Gastroesophageal sphincter (tissue), 4 donors: ENCODE results near the gene AFAP1. TPM values are rescaled to one million over a fixed set of nuclear protein-coding genes. Genes with fewer than 3 reads are reported as not detected.

Experiments used
- ATAC-seq: fragments of 150-250 bp; one replicate; pipeline ENCODE4 v1.9.1; 2016; ENCODE audit warnings: mild to moderate bottlenecking, moderate library complexity
- H3K27ac ChIP-seq, 4 donors: fragments of 200-600 bp; sonication (generic) in 3 of 4; 1 replicate in 3 of 4; 2 replicates in 1 of 4; pipeline ENCODE4 v1.5.1; 2016 to 2019
- H3K27me3 ChIP-seq: fragments of 200-600 bp; sonication (generic); one replicate; pipeline ENCODE4 v1.5.1; 2019
- H3K36me3 ChIP-seq, 2 donors: fragments of 200-600 bp; sonication (generic); one replicate each; pipeline ENCODE4 v1.5.1; 2019; ENCODE audit warnings: control low read depth in 1 of 2
- H3K4me1 ChIP-seq, 3 donors: fragments of 200-600 bp; sonication (generic); 1 replicate in 2 of 3; 2 replicates in 1 of 3; pipeline ENCODE4 v1.5.1; 2016 to 2019; ENCODE audit warnings: control low read depth in 2 of 3
- H3K4me3 ChIP-seq, 2 donors: fragments of 200-600 bp; sonication (generic); one replicate each; pipeline ENCODE4 v1.5.1; 2019; ENCODE audit warnings: mild to moderate bottlenecking in 1 of 2, moderate library complexity in 1 of 2
- H3K9me3 ChIP-seq, 3 donors: fragments of 200-600 bp; sonication (generic); one replicate each; pipeline ENCODE4 v1.5.1; 2017 to 2019; ENCODE audit warnings: control low read depth in 2 of 3
- CTCF ChIP-seq, 4 experiments: fragments of 200-600 bp in 2 of 4; fragments of 450-650 bp in 2 of 4; sonication (generic) in 1 of 4; IDR thresholded peaks; one replicate each; pipeline ENCODE4 v1.5.1; 2017 to 2019; ENCODE audit warnings: antibody characterized with exemption in 4 of 4, mild to moderate bottlenecking in 2 of 4, moderate library complexity in 2 of 4
- EP300 ChIP-seq: sonication (generic); formaldehyde crosslinking; IDR thresholded peaks from one replicate; pipeline ENCODE4 v1.6.1; 2017; ENCODE audit warnings: antibody characterized with exemption, mild to moderate bottlenecking
- POLR2A ChIP-seq, 2 donors: fragments of 450-650 bp; IDR thresholded peaks; one replicate each; pipeline ENCODE4 v1.6.1; 2017; ENCODE audit warnings: antibody characterized with exemption in 2 of 2, mild to moderate bottlenecking in 2 of 2, moderate library complexity in 1 of 2
- POLR2AphosphoS5 ChIP-seq: sonication (generic); formaldehyde crosslinking; IDR thresholded peaks from one replicate; pipeline ENCODE4 v1.6.1; 2017; ENCODE audit warnings: antibody characterized with exemption
- WGBS, 2 donors: methylation state at CpG; one replicate each; pipeline ENCODE4 v1.1.5; 2018; ENCODE audit warnings: low coverage in 1 of 2; 5-methylcytosine and 5-hydroxymethylcytosine counted together
- total RNA-seq, 4 donors: library from RNA; depleted of rRNA; stranded (reverse); fragments of >200 nt; gene quantifications; one replicate each; pipeline ENCODE4 v1.1.0, GENCODE V29; 2016

Gene AFAP1
- total RNA-seq, 4 donors from 2014 or later, result 32.0 to 79.7 (median 48.1) TPM

GRCh38 chr4:7754565-7755262 lies 184.9 kb downstream of the AFAP1 start:
- Histone ChIP-seq H3K36me3 (peaks cover 0 to 1% of the 10 kb centered on the region in 2 donors), H3K27ac (no peak overlapping the region), H3K4me3 (no peak overlapping the region), H3K4me1 (peaks cover 0 to 40% (median 6%) of the 10 kb centered on the region in 3 donors), H3K9me3 (no peaks in the 10 kb centered on the region), H3K27me3 (no peaks in the 10 kb centered on the region)
- WGBS, 2 donors, result 89 to 100% methylated on average over 2 to 19 of the region's 21 CpGs
- no peak for ATAC-seq
- no peak for TF ChIP-seq POLR2A (IDR thresholded peaks at IDR 0.05)

GRCh38 chr4:7753931-7754465 lies 185.7 kb downstream of the AFAP1 start:
- H3K9me3 ChIP-seq, result no peaks in the 10 kb centered on the region
- 85% methylated on average over 6 to 13 of the region's 15 CpGs for WGBS, 2 donors
- peaks cover 0 to 39% (median 6%) of the 10 kb centered on the region in 3 donors for H3K4me1 ChIP-seq
- no peak overlapping the region for H3K4me3 ChIP-seq
- H3K36me3 ChIP-seq, result no peaks in the 10 kb centered on the region
- TF ChIP-seq CTCF (IDR thresholded peaks at IDR 0.05), result no peak
- TF ChIP-seq EP300, result no peak
- TF ChIP-seq POLR2AphosphoS5, result no peak
- no peak for TF ChIP-seq POLR2A (IDR thresholded peaks at IDR 0.05)
- H3K27ac ChIP-seq, result no peak overlapping the region
- no peak for ATAC-seq
- no peaks in the 10 kb centered on the region for H3K27me3 ChIP-seq

- H3K36me3 ChIP-seq, result no peaks in the 10 kb centered on the region
- H3K9me3 ChIP-seq, result no peaks in the 10 kb centered on the region
- peak overlapping the region in 1 of 4 donors; percentile 8 for H3K27ac ChIP-seq
- whole genome bisulfite sequencing, 2 donors, result 64% methylated on average over 12 of the region's 15 CpGs; no CpG with 5 or more reads in 1 of the 2 donors
- no peak for ATAC-seq
- H3K4me3 ChIP-seq, result no peak overlapping the region
- peaks cover 0 to 34% (median 6%) of the 10 kb centered on the region in 3 donors for H3K4me1 ChIP-seq
- no peak for TF ChIP-seq EP300
- H3K27me3 ChIP-seq, result no peaks in the 10 kb centered on the region
Measured at GRCh38 chr4:7753271-7753670, 186.4 kb downstream of the AFAP1 start.

- ATAC-seq, result no peak
- Histone ChIP-seq H3K27me3 (no peaks in the 10 kb centered on the region), H3K4me3 (no peak overlapping the region), H3K4me1 (peaks cover 0 to 28% (median 3%) of the 10 kb centered on the region in 3 donors), H3K36me3 (no peaks in the 10 kb centered on the region), H3K9me3 (no peaks in the 10 kb centered on the region), H3K27ac (no peak overlapping the region)
- no peak for TF ChIP-seq CTCF (IDR thresholded peaks at IDR 0.05)
- no peak for TF ChIP-seq POLR2AphosphoS5
- no peak for TF ChIP-seq POLR2A (IDR thresholded peaks at IDR 0.05)
- TF ChIP-seq EP300, result no peak
- WGBS, 2 donors, result 87 to 100% methylated on average over 2 to 5 of the region's 6 CpGs
Measured at GRCh38 chr4:7752649-7753048, 187.0 kb downstream of the AFAP1 start.

GRCh38 chr4:7750972-7751371 lies 188.7 kb downstream of the AFAP1 start:
- Histone ChIP-seq H3K4me1 (peaks cover 0 to 18% (median 0%) of the 10 kb centered on the region in 3 donors), H3K4me3 (no peak overlapping the region), H3K27me3 (no peaks in the 10 kb centered on the region), H3K36me3 (no peaks in the 10 kb centered on the region), H3K9me3 (no peaks in the 10 kb centered on the region), H3K27ac (no peak overlapping the region)
- no peak for ATAC-seq
- no peak for TF ChIP-seq CTCF (IDR thresholded peaks at IDR 0.05)
- TF ChIP-seq EP300, result no peak
- no peak for TF ChIP-seq POLR2AphosphoS5
- TF ChIP-seq POLR2A (IDR thresholded peaks at IDR 0.05), result no peak

- Histone ChIP-seq H3K9me3 (no peaks in the 10 kb centered on the region), H3K27me3 (no peaks in the 10 kb centered on the region), H3K36me3 (no peaks in the 10 kb centered on the region), H3K27ac (no peak overlapping the region), H3K4me1 (peaks cover 0 to 17% (median 0%) of the 10 kb centered on the region in 3 donors), H3K4me3 (no peak overlapping the region)
- TF ChIP-seq CTCF (IDR thresholded peaks at IDR 0.05) (no peak), EP300 (no peak), POLR2A (IDR thresholded peaks at IDR 0.05) (no peak), POLR2AphosphoS5 (no peak)
- ATAC-seq, result no peak
- 46 to 50% methylated on average over 4 to 6 of the region's 6 CpGs for WGBS, 2 donors
Measured at GRCh38 chr4:7750523-7750922, 189.1 kb downstream of the AFAP1 start.
